ENCODE results near the gene SGO1.

DNA sequence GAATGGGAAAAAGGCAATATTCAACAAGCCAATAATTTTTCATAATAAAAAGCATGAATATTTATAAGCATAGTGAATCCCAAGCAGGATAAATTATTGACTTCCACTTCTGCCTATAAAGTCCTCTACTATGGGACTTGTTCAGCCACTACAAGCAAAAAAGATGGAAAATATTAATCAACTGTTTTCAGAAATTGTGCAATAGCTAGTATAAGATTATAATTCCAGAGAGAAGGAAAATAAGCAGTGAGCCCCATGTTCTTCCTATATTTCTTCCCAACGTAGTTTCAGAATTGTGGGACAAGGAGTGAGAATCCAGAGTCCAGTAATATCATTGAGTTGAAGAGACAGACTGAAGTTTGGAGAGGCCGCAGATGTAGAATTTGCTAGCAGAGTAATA is 24.3 kb downstream of the SGO1 start:
- TF ChIP-seq, protein P1, sequence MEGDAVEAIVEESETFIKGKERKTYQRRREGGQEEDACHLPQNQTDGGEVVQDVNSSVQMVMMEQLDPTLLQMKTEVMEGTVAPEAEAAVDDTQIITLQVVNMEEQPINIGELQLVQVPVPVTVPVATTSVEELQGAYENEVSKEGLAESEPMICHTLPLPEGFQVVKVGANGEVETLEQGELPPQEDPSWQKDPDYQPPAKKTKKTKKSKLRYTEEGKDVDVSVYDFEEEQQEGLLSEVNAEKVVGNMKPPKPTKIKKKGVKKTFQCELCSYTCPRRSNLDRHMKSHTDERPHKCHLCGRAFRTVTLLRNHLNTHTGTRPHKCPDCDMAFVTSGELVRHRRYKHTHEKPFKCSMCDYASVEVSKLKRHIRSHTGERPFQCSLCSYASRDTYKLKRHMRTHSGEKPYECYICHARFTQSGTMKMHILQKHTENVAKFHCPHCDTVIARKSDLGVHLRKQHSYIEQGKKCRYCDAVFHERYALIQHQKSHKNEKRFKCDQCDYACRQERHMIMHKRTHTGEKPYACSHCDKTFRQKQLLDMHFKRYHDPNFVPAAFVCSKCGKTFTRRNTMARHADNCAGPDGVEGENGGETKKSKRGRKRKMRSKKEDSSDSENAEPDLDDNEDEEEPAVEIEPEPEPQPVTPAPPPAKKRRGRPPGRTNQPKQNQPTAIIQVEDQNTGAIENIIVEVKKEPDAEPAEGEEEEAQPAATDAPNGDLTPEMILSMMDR (IDR thresholded peaks at IDR 0.05): no peak
- TF ChIP-seq EP300 (IDR thresholded peaks at IDR 0.05): no peak
- no peak for TF ChIP-seq POLR2AphosphoS5 (IDR thresholded peaks at IDR 0.05)
- no peak for TF ChIP-seq POLR2A (IDR thresholded peaks at IDR 0.05)
